LNCaP clone FGC (cell line): Measurements from ENCODE around the gene SLC5A8.
A peak's percentile ranks its signal among the peaks of the same experiment; 100 is the strongest.

Experiments used
- DNase-seq: peaks from one replicate; pipeline ENCODE4 v3.0.0-alpha.2; 2011; ENCODE audit warnings: low read depth
- H3K4me3 ChIP-seq: 2 replicates; pipeline ENCODE4 v1.5.1; 2011; ENCODE audit warnings: mild to moderate bottlenecking, low read depth, low read length, control low read depth
- TF ChIP-seq, protein P1 (sequence below): IDR thresholded peaks from 2 replicates; pipeline ENCODE4 v1.5.1; 2012; ENCODE audit warnings: mild to moderate bottlenecking; ENCODE audit not compliant: control insufficient read depth, insufficient read depth; ENCODE audit errors: extremely low read depth

The SLC5A8 gene

DNA sequence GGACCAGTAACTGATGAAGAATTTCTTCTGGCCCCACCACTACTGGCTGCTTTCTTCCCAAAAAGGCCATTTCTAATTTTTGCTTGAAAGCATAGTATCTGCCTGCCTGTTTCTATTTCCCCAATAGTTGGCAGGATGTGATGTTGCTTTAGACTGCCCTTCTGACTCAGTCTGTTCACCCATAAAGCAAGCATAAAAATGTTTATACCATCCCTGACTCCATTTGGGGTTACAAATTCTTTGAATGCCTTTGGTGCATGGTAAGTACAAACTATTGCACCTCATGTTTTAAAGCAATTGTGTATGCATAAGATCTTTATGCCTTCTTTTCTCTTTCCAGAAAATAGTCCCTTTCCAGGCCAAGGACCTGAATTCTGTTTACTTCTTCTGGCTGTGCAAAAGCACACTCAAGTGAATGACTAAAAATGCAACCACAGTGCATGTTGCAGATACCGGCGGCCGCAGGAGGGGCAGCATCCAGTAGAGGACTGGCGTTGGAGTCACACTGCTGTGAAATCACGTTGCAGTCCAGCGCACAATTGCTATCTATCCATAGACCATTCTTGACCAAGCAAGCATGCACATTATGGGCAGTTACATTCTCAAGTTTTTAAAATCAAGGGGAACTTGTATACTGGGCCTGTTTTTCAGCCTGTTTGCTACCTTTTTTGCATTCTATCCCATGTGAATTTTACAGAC is 82.4 kb downstream of the SLC5A8 start:
- TF ChIP-seq, protein P1, sequence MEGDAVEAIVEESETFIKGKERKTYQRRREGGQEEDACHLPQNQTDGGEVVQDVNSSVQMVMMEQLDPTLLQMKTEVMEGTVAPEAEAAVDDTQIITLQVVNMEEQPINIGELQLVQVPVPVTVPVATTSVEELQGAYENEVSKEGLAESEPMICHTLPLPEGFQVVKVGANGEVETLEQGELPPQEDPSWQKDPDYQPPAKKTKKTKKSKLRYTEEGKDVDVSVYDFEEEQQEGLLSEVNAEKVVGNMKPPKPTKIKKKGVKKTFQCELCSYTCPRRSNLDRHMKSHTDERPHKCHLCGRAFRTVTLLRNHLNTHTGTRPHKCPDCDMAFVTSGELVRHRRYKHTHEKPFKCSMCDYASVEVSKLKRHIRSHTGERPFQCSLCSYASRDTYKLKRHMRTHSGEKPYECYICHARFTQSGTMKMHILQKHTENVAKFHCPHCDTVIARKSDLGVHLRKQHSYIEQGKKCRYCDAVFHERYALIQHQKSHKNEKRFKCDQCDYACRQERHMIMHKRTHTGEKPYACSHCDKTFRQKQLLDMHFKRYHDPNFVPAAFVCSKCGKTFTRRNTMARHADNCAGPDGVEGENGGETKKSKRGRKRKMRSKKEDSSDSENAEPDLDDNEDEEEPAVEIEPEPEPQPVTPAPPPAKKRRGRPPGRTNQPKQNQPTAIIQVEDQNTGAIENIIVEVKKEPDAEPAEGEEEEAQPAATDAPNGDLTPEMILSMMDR = no peak
- no peak overlapping the region for H3K4me3 ChIP-seq
- DNase-seq = no peak

DNA sequence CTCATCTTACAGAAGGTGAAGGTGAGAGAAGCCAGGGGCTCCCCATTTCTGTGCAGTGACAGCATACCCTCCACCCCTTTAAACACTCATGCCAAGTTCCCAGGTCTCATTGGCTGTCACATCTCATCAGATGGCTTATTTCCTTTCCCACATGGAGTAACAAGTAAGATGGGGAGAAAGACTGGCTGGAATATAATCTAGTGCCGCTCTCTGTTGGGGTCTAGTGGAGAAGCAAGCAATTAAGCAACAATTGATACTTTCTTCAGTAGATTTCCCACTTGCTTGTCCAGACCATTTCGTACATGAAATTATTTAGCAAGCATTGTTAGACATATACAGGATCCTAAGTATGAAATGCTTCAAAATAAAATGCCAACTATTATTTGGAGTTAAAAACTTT is 92.2 kb downstream of the SLC5A8 start:
- TF ChIP-seq, protein P1 = 0 out of 2 replicates have a peak, but pooled peaks have one; percentile 2
- no peak for DNase-seq
- no peak overlapping the region for H3K4me3 ChIP-seq

DNA sequence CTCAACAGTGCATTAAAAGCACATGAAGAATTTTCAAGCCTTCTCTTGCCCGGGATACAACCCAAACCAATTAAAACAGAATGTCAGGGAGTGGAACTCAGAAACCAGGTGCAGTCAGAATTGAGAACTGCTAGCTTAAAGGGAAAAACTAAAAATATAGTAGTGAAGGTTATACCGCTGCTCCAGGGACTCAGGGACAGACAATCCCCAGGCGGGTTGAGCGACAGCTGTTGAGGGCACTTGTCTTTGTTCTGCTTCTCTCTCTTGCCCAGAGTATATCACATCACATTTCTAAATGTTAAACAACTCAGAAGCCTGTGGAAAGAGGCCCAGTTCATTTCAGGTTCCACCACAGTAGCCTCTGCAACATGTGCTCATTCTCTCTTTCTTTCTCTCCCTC is 93.1 kb downstream of the SLC5A8 start:
- TF ChIP-seq, protein P1 = no peak
- DNase-seq = no peak
- H3K4me3 ChIP-seq = no peak overlapping the region

DNA sequence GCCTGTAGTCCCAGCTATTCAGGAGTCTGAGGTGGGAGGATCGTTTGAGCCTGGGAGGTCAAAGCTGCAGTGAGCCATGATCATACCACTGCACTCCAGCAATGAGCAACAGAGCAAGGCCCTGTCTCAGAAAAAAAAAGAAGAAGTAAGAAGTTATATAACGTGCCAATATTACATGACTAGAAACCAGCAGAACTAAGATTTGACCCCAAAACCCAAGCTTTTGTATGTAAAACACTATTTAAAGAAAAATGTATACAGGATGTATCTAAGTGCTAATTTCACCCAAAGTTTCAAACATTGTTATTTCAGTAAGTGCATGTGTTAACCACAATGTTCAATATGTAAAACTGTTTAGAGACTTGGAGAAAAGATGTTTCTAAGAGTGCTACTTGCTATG is 94.7 kb downstream of the SLC5A8 start:
- H3K4me3 ChIP-seq = no peak overlapping the region
- no peak for DNase-seq
- TF ChIP-seq, protein P1 = no peak

DNA sequence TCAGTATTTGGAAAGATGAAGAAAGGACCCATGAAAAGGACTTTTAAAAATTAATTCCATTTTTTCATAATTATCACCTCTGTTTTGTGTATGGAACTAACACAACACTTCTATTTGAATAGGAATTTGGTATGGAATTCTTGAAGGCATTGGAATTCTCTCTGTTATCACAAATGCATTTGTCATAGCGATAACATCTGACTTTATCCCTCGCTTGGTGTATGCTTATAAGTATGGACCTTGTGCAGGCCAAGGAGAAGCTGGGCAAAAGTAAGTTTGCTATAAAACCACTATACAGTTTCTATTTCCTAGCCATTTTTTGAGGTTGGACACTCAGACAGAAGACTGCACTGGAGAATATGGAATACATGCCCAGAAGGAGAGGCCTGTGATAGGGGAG is 98.6 kb downstream of the SLC5A8 start:
- TF ChIP-seq, protein P1 = no peak
- no peak overlapping the region for H3K4me3 ChIP-seq
- DNase-seq = no peak

DNA sequence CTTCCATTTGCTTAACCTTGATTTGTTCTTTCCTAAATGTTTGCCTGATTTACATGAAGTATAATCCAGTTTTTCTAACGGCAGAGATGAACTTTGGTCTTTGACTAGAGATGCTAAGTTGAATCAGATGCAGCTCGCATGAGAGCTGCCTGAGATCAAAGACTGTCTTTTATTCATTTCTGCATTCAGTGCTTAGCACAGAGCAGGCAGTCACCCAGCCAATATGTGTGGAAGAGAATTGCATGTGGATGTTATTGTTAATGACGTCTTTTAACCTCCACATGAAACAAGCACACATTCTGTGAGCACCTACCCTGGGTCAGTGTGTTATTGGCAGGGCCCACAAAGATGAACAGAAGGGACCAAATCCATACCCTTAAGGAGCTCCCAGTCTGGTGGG is 99.2 kb downstream of the SLC5A8 start:
- no peak for DNase-seq
- TF ChIP-seq, protein P1 = no peak
- H3K4me3 ChIP-seq = no peak overlapping the region

DNA sequence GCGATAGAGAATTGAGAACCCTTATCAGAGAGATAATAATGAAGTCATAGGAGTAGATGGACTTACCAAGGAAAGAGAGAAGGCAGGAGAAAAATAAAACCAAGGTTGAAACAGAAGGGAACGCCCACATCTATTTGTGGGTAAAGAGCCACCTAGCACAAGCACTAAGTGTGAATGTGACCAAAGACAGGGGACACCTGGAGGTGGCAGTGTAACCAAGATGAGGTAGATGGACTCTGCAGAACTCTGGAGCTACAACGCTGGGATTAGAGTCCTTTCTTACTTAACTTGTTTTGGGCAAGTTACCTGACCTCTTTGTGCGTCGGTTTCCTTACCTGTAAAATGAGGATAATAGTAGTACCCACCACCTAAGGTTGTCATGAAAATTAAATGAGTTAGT is 101.9 kb downstream of the SLC5A8 start:
- no peak for DNase-seq
- no peak overlapping the region for H3K4me3 ChIP-seq
- TF ChIP-seq, protein P1 = peak; percentile 23
